ENCODE results near the gene NDUFAF8.

The NDUFAF8 gene

GRCh38 chr17:81193470-81194224 lies 45.5 kb upstream of the NDUFAF8 start:
- Histone ChIP-seq H3K9me3 (replicated peaks in 1 of 2; ENCODE audit: control insufficient read depth in 2 of 2, insufficient read depth in 1 of 2, low read depth in 1 of 2, low read length in 2 of 2) (no peaks in the 10 kb centered on the region), H2BK5ac (ENCODE audit: low read length) (no peak overlapping the region), H2BK120ac (ENCODE audit: low read depth, low read length) (no peak overlapping the region), H3K4me2 (ENCODE audit: insufficient read depth, low read length, poor library complexity, severe bottlenecking) (no peak overlapping the region), H2AK5ac (ENCODE audit: low read depth, low read length) (no peak overlapping the region), H3K4ac (ENCODE audit: low read length) (no peak overlapping the region), H2BK15ac (ENCODE audit: low read length) (no peak overlapping the region), H3K23ac (ENCODE audit: low read depth, low read length, poor library complexity) (no peak overlapping the region), H3K4me1 (ENCODE audit: control insufficient read depth in 2 of 2, insufficient read depth in 1 of 2, low read depth in 1 of 2, low read length in 2 of 2) (no peaks in the 10 kb centered on the region), H3K4me3 (ENCODE audit: low read length in 2 of 2) (no peak overlapping the region), H3K27ac (replicated peaks; ENCODE audit: low read length) (no peak overlapping the region), H3K27me3 (ENCODE audit: control insufficient read depth in 3 of 3, insufficient read depth in 3 of 3, low read depth in 1 of 3, low read length in 3 of 3) (no peaks in the 10 kb centered on the region), H2BK12ac (ENCODE audit: low read length) (no peak overlapping the region), H3K36me3 (replicated peaks in 1 of 2; ENCODE audit: control insufficient read depth in 2 of 2, insufficient read depth in 2 of 2, low read length in 2 of 2) (peaks cover 39 to 89% of the 10 kb centered on the region in 2 donors), H3K79me1 (ENCODE audit: low read depth, low read length) (peaks cover 2% of the 10 kb centered on the region), H3K18ac (ENCODE audit: low read length) (no peak overlapping the region), H3K9ac (ENCODE audit: low read depth, low read length, poor library complexity) (no peak overlapping the region), H4K8ac (ENCODE audit: low read depth, low read length) (no peak overlapping the region), H4K91ac (ENCODE audit: low read depth, low read length, poor library complexity) (no peak overlapping the region), H2AFZ (ENCODE audit: low read length) (no peak overlapping the region), H3K14ac (ENCODE audit: low read length) (no peak overlapping the region)
- no peak for DNase-seq (ENCODE audit: low spot score)
- no CpG with 5 or more reads among the region's 38 CpGs for WGBS, 2 donors (ENCODE audit: extremely low coverage in 2 of 2, insufficient read length in 2 of 2, insufficient replicate concordance in 1 of 2)

GRCh38 chr17:81194225-81194760 lies 44.8 kb upstream of the NDUFAF8 start:
- Histone ChIP-seq H3K27me3 (ENCODE audit: control insufficient read depth in 3 of 3, insufficient read depth in 3 of 3, low read depth in 1 of 3, low read length in 3 of 3) (no peaks in the 10 kb centered on the region), H3K4me1 (ENCODE audit: control insufficient read depth in 2 of 2, insufficient read depth in 1 of 2, low read depth in 1 of 2, low read length in 2 of 2) (no peaks in the 10 kb centered on the region), H3K27ac (replicated peaks; ENCODE audit: low read length) (no peak overlapping the region), H3K9me3 (replicated peaks in 1 of 2; ENCODE audit: control insufficient read depth in 2 of 2, insufficient read depth in 1 of 2, low read depth in 1 of 2, low read length in 2 of 2) (no peaks in the 10 kb centered on the region), H3K4ac (ENCODE audit: low read length) (no peak overlapping the region), H2AK5ac (ENCODE audit: low read depth, low read length) (no peak overlapping the region), H3K4me3 (ENCODE audit: low read length in 2 of 2) (no peak overlapping the region), H2AFZ (ENCODE audit: low read length) (no peak overlapping the region), H3K79me1 (ENCODE audit: low read depth, low read length) (peaks cover 2% of the 10 kb centered on the region), H3K9ac (ENCODE audit: low read depth, low read length, poor library complexity) (no peak overlapping the region), H2BK120ac (ENCODE audit: low read depth, low read length) (no peak overlapping the region), H2BK12ac (ENCODE audit: low read length) (no peak overlapping the region), H3K36me3 (replicated peaks in 1 of 2; ENCODE audit: control insufficient read depth in 2 of 2, insufficient read depth in 2 of 2, low read length in 2 of 2) (peaks cover 38 to 89% of the 10 kb centered on the region in 2 donors), H3K18ac (ENCODE audit: low read length) (no peak overlapping the region), H2BK15ac (ENCODE audit: low read length) (no peak overlapping the region), H3K4me2 (ENCODE audit: insufficient read depth, low read length, poor library complexity, severe bottlenecking) (no peak overlapping the region), H4K91ac (ENCODE audit: low read depth, low read length, poor library complexity) (no peak overlapping the region), H2BK5ac (ENCODE audit: low read length) (no peak overlapping the region), H3K14ac (ENCODE audit: low read length) (peak overlapping the region; percentile 38), H3K23ac (ENCODE audit: low read depth, low read length, poor library complexity) (no peak overlapping the region), H4K8ac (ENCODE audit: low read depth, low read length) (no peak overlapping the region)
- no CpG with 5 or more reads among the region's 21 CpGs for WGBS, 2 donors (ENCODE audit: extremely low coverage in 2 of 2, insufficient read length in 2 of 2, insufficient replicate concordance in 1 of 2)
- no peak for DNase-seq (ENCODE audit: low spot score)

GRCh38 chr17:81194941-81195901 lies 43.9 kb upstream of the NDUFAF8 start:
- H3K14ac ChIP-seq (ENCODE audit: low read length): no peak overlapping the region
- peak overlapping the region; percentile 47 for H3K9ac ChIP-seq (ENCODE audit: low read depth, low read length, poor library complexity)
- no peaks in the 10 kb centered on the region for H3K9me3 ChIP-seq (replicated peaks in 1 of 2; ENCODE audit: control insufficient read depth in 2 of 2, insufficient read depth in 1 of 2, low read depth in 1 of 2, low read length in 2 of 2)
- H2AK5ac ChIP-seq (ENCODE audit: low read depth, low read length): no peak overlapping the region
- no peak overlapping the region for H3K23ac ChIP-seq (ENCODE audit: low read depth, low read length, poor library complexity)
- H3K4me3 ChIP-seq (ENCODE audit: low read length in 2 of 2): no peak overlapping the region
- no peak overlapping the region for H3K4ac ChIP-seq (ENCODE audit: low read length)
- no peak overlapping the region for H3K4me2 ChIP-seq (ENCODE audit: insufficient read depth, low read length, poor library complexity, severe bottlenecking)
- no peaks in the 10 kb centered on the region for H3K27me3 ChIP-seq (ENCODE audit: control insufficient read depth in 3 of 3, insufficient read depth in 3 of 3, low read depth in 1 of 3, low read length in 3 of 3)
- H2AFZ ChIP-seq (ENCODE audit: low read length): no peak overlapping the region
- H2BK15ac ChIP-seq (ENCODE audit: low read length): no peak overlapping the region
- no peak overlapping the region for H2BK5ac ChIP-seq (ENCODE audit: low read length)
- no peak overlapping the region for H3K18ac ChIP-seq (ENCODE audit: low read length)
- H3K27ac ChIP-seq (replicated peaks; ENCODE audit: low read length): no peak overlapping the region
- peaks cover 2% of the 10 kb centered on the region for H3K79me1 ChIP-seq (ENCODE audit: low read depth, low read length)
- no peaks in the 10 kb centered on the region for H3K4me1 ChIP-seq (ENCODE audit: control insufficient read depth in 2 of 2, insufficient read depth in 1 of 2, low read depth in 1 of 2, low read length in 2 of 2)
- WGBS, 2 donors (ENCODE audit: extremely low coverage in 2 of 2, insufficient read length in 2 of 2, insufficient replicate concordance in 1 of 2): no CpG with 5 or more reads among the region's 37 CpGs
- H2BK120ac ChIP-seq (ENCODE audit: low read depth, low read length): no peak overlapping the region
- no peak overlapping the region for H2BK12ac ChIP-seq (ENCODE audit: low read length)
- no peak overlapping the region for H4K8ac ChIP-seq (ENCODE audit: low read depth, low read length)
- peaks cover 40 to 89% of the 10 kb centered on the region in 2 donors for H3K36me3 ChIP-seq (replicated peaks in 1 of 2; ENCODE audit: control insufficient read depth in 2 of 2, insufficient read depth in 2 of 2, low read length in 2 of 2)
- H4K91ac ChIP-seq (ENCODE audit: low read depth, low read length, poor library complexity): no peak overlapping the region
- no peak for DNase-seq (ENCODE audit: low spot score)
